NCI-H1105 treated with DMSO at 0.1 percent for 48 hours (cell line): ENCODE data around the gene CHRNA4.
"Not testable (repeated sequence)": the region's sequence is repeated elsewhere in the genome, so short reads cannot be mapped to it uniquely, and the experiment has no call there.

ENCODE experiments used
- DNase-seq: peaks from one replicate; lab custom pipeline; 2025; lab: John Stamatoyannopoulos, UW

Gene CHRNA4

GRCh38 chr20:63348828-63349515 is 12.2 kb downstream of the CHRNA4 start:
- no peak for DNase-seq

GRCh38 chr20:63347950-63348827 is 13.0 kb downstream of the CHRNA4 start:
- DNase-seq = no peak

GRCh38 chr20:63347081-63347741 is 13.9 kb downstream of the CHRNA4 start:
- DNase-seq = no peak

- no peak for DNase-seq
Observed at GRCh38 chr20:63346131-63347080, 14.7 kb downstream of the CHRNA4 start.

GRCh38 chr20:63345328-63346100 is 15.6 kb downstream of the CHRNA4 start:
- DNase-seq = no peak

GRCh38 chr20:63344616-63345327 is 16.4 kb downstream of the CHRNA4 start:
- no peak for DNase-seq

GRCh38 chr20:63343460-63344445 is 17.4 kb downstream of the CHRNA4 start:
- no peak for DNase-seq

- DNase-seq = peak; percentile 17
Observed at GRCh38 chr20:63342561-63343459, 18.3 kb downstream of the CHRNA4 start.

GRCh38 chr20:63340158-63340688 is 20.9 kb downstream of the CHRNA4 start:
- not testable (repeated sequence) for DNase-seq

GRCh38 chr20:63339154-63340094 is 21.7 kb downstream of the CHRNA4 start:
- not testable (repeated sequence) for DNase-seq

GRCh38 chr20:63337786-63338420 is 23.2 kb downstream of the CHRNA4 start:
- DNase-seq = no peak

- DNase-seq = no peak
Observed at GRCh38 chr20:63336232-63336752, 24.9 kb downstream of the CHRNA4 start.

- no peak for DNase-seq
Observed at GRCh38 chr20:63335711-63336110, 25.4 kb downstream of the CHRNA4 start.

- not testable (repeated sequence) for DNase-seq
Observed at GRCh38 chr20:63335060-63335459, 26.1 kb downstream of the CHRNA4 start.

GRCh38 chr20:63334356-63334755 is 26.8 kb downstream of the CHRNA4 start:
- no peak for DNase-seq
